ENCODE results near the gene ARHGAP25.

The ARHGAP25 gene

DNA sequence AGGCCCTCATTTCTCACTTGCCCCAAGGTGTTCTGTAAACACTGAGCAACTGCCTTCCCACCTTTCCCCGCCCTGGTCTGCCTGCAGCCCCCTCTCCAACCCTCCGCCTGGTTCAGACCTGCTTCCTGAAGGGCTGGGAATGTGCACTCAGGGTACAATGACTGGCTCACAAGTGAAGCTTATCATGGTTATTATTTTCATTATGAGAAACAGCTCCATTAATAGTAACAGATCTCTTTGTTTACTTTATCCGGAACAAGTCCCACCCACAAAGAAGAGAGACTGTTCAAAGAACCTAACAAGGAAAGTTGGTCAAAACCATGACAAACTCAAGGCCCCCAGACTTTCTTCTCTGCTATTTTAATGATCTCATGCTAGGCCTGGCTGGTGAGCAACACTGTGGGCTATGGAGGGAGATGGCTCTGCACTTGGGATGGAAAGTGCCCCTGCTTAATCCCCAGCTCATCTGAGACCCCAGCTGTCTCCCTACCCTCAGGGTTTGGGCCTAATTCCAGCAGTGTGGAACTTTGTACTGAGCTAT is 36.7 kb downstream of the ARHGAP25 start:
- no peaks in the 10 kb centered on the region for H3K36me3 ChIP-seq (ENCODE audit: insufficient read depth, low read length)
- H3K4me1 ChIP-seq (ENCODE audit: insufficient read depth, low read length): peaks cover 21% of the 10 kb centered on the region
- H3K9ac ChIP-seq (ENCODE audit: low read depth, low read length): no peak overlapping the region
- H3K9me3 ChIP-seq (ENCODE audit: control insufficient read depth, insufficient read depth, low read length): no peaks in the 10 kb centered on the region

DNA sequence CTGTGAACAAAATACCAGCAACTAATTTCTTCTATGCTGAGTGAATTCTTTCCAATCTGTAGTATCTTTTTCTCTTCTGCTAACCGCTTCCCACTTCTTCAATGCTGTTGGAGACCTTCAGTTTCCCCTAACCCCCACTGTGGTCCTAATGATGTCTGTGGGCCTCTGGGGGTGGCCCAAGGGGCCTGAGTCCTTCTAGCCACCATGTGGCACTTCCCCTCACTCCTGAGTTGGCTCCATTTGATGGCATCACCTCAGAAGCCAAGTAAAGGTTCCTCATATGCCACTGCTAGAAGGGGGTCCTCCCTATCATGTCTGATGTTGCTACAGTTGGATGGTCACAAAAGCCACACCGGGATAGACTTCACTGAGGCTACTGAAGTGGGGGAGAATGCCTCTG is 37.5 kb downstream of the ARHGAP25 start:
- Histone ChIP-seq H3K9ac (ENCODE audit: low read depth, low read length) (no peak overlapping the region), H3K9me3 (ENCODE audit: control insufficient read depth, insufficient read depth, low read length) (no peaks in the 10 kb centered on the region), H3K36me3 (ENCODE audit: insufficient read depth, low read length) (no peaks in the 10 kb centered on the region), H3K4me1 (ENCODE audit: insufficient read depth, low read length) (peaks cover 18% of the 10 kb centered on the region)

DNA sequence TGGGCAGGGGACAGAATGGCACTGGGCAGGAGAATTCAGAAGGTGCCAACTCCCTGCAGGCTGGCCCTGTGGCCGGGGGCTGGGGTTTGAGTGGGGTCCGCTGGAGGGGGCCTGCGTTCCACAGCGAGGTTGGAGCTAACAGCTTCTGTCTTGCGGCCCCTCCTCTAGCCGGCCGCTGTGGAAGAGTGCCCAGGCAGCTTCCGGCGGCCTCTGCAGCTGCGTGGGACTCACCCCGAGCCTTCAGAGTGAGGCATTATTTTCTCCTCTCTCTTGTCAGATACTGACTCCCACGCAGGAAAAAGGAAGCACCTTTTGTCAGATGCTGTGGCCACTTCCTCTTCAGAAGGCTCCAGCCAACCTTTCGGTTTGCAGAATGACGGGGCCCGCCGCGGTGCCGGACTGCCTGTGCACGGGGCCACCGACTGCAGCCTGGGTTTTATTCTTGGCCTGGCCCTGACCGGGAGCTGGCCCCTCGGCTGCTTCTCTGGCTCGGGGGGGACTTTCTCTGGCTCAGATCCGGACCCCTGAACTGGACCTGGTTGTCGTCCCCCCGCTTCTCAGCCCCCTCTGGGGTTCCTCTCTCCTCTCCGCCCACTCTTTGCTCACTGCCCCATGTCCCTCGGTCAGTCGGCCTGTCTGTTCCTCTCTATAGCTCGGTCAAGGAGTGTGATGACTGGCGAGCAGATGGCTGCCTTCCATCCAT is 40.1 kb downstream of the ARHGAP25 start:
- H3K36me3 ChIP-seq (ENCODE audit: insufficient read depth, low read length): no peaks in the 10 kb centered on the region
- H3K4me1 ChIP-seq (ENCODE audit: insufficient read depth, low read length): peaks cover 8% of the 10 kb centered on the region
- H3K9ac ChIP-seq (ENCODE audit: low read depth, low read length): no peak overlapping the region
- H3K9me3 ChIP-seq (ENCODE audit: control insufficient read depth, insufficient read depth, low read length): no peaks in the 10 kb centered on the region

DNA sequence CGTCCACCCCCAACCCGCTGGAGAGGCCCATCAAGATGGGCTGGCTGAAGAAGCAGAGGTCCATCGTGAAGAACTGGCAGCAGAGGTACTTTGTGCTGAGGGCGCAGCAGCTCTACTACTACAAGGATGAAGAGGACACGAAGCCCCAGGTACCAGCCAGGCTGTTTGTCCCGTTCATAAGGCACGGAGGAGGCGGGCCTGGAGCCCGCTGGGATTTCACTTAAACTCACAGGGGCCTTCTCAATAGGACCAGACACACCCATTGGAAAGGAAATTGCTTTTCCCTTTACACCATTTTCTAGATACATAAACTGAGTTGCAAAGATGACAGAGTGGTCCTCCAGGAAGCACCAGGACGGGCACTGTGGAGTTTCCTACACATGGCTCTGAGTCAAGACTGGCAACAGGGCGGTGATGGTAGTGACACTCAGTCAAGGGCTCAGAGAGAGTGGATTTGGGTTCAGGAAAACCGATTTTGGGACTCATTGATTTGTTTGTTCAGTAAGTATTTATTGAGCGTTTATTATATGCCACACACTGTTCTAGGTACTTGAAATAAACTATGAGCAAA is 40.7 kb downstream of the ARHGAP25 start:
- H3K36me3 ChIP-seq (ENCODE audit: insufficient read depth, low read length): no peaks in the 10 kb centered on the region
- H3K9ac ChIP-seq (ENCODE audit: low read depth, low read length): no peak overlapping the region
- no peaks in the 10 kb centered on the region for H3K9me3 ChIP-seq (ENCODE audit: control insufficient read depth, insufficient read depth, low read length)
- H3K4me1 ChIP-seq (ENCODE audit: insufficient read depth, low read length): peaks cover 2% of the 10 kb centered on the region

DNA sequence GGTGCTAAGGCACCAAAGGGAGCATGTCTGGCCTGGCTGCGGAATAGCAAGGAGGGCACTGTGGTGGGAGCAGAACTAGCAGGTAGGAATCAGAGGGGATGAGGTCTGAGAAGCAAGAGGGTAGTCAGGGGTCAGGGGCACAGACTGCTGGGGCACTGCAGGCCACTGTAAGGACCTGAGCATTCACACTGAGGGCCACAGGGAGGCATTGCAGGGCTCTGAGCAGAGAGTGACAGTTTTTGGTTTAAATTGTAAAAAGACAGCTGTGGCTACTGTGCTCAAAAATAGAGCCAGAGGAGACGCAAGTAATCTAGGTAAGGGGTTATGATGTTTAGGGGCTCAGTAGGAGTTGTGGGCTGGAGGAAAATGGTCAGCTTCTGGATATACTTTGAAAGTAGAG is 41.5 kb downstream of the ARHGAP25 start:
- Histone ChIP-seq H3K4me1 (ENCODE audit: insufficient read depth, low read length) (no peaks in the 10 kb centered on the region), H3K36me3 (ENCODE audit: insufficient read depth, low read length) (no peaks in the 10 kb centered on the region), H3K9ac (ENCODE audit: low read depth, low read length) (no peak overlapping the region), H3K9me3 (ENCODE audit: control insufficient read depth, insufficient read depth, low read length) (no peaks in the 10 kb centered on the region)

DNA sequence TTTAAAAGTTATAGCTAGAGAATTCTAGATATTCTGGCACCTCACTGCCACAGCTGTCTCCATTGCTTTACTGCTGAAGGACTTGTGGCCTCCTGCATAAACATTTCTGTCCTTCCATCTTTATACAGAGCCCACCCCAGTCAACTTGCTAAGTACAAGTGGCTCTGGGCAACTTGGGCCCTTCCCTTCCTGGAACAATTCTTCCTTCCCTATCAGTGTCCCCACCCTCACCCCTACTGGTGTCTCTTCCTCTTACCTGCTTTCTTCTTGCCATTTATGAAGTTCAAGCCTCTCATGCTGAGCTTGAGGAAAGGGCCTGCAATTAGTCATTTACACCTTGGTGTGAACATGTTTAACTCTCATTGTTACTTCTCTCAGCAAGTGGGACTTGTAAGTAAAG is 45.0 kb downstream of the ARHGAP25 start:
- Histone ChIP-seq H3K36me3 (ENCODE audit: insufficient read depth, low read length) (no peaks in the 10 kb centered on the region), H3K4me1 (ENCODE audit: insufficient read depth, low read length) (no peaks in the 10 kb centered on the region), H3K9ac (ENCODE audit: low read depth, low read length) (no peak overlapping the region), H3K9me3 (ENCODE audit: control insufficient read depth, insufficient read depth, low read length) (no peaks in the 10 kb centered on the region)

DNA sequence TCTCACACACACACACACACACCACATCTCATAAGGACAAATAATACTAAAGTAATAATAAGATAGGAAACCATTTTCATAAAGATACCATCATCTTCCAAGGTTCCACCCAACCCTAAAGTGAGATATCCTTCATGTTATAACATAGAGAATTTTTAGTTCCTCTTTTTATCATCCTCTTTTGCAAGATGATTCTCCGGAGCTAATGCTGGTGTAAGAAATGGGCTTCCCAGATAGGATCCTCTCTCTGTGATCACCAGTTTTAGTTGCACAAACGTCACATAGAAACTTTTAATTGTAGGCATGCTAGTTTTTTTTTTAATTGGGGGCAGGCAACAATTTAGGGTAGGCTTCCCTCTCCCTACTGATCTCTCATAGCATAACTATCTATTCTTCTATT is 49.6 kb downstream of the ARHGAP25 start:
- H3K4me1 ChIP-seq (ENCODE audit: insufficient read depth, low read length): no peaks in the 10 kb centered on the region

DNA sequence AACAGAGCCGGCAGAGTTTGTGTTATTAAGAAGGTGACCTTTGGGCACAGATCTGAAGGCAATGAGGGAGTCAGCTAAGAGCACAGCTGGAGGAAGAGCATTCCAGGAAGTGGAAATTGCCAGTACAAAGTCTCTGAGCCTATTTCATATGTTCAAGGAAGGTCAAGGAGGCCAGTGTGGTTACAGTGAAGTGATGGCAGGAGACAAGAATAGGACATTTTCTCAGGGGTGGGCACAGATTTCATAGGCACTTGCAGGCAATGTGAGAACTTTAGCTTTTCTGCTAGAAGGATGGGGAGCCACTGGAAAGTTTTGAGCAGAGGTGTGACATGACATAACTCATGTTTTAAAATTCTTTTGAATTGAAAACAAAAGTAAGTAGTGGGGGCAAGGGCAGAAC is 50.3 kb downstream of the ARHGAP25 start:
- H3K4me1 ChIP-seq (ENCODE audit: insufficient read depth, low read length): no peaks in the 10 kb centered on the region
- no peaks in the 10 kb centered on the region for H3K9me3 ChIP-seq (ENCODE audit: control insufficient read depth, insufficient read depth, low read length)
- H3K36me3 ChIP-seq (ENCODE audit: insufficient read depth, low read length): no peaks in the 10 kb centered on the region; the same call in 1 of the 2 replicates
- H3K9ac ChIP-seq (ENCODE audit: low read depth, low read length): no peak overlapping the region

More for the DNA sequence above, 49.6 kb downstream of the ARHGAP25 start:
- Histone ChIP-seq H3K36me3 (ENCODE audit: insufficient read depth, low read length) (no peaks in the 10 kb centered on the region; the same call in 1 of the 2 replicates), H3K9me3 (ENCODE audit: control insufficient read depth, insufficient read depth, low read length) (no peaks in the 10 kb centered on the region), H3K9ac (ENCODE audit: low read depth, low read length) (no peak overlapping the region)

DNA sequence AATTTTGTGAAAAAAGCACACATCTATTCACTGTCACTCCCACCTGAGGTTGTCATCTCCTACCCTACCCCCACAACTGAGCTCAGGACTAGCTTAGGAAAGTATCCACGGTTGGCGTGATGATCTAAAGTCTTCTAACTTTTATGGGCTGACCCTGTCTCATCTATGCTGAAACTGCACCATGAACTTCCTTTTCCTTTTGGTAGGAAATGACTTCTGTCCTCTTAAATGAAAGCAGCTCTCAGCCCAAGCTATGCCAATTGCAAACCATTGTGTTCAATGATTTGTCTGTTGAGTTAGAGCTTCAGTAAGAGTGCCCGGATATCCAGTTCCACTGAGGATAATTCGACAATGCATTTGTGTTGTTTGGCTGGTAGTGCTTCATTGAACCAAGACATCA is 52.7 kb downstream of the ARHGAP25 start:
- Histone ChIP-seq H3K4me1 (ENCODE audit: insufficient read depth, low read length) (no peaks in the 10 kb centered on the region), H3K9ac (ENCODE audit: low read depth, low read length) (no peak overlapping the region), H3K36me3 (ENCODE audit: insufficient read depth, low read length) (no peaks in the 10 kb centered on the region; the same call in 1 of the 2 replicates), H3K9me3 (ENCODE audit: control insufficient read depth, insufficient read depth, low read length) (no peaks in the 10 kb centered on the region)

DNA sequence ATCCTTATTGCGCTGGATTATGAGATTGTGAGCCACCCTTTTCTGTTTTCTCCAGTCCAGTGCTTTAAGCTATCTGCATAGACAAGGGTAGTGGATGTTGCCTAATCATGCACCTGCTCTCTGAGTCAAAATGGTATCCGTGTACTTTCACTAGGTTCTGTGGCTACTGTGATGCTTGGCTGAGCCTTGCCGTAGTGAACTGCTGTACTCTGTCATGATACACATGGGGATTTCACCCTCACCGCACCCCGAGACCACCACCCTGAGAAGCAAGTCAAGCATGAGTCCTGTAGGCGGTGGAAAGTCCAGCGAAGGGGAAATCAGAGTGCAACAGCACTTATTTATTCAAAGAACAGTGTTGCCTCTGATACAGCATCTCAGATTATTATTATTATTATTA is 55.0 kb downstream of the ARHGAP25 start:
- H3K4me1 ChIP-seq (ENCODE audit: insufficient read depth, low read length): no peaks in the 10 kb centered on the region
- no peak overlapping the region for H3K9ac ChIP-seq (ENCODE audit: low read depth, low read length)
- H3K9me3 ChIP-seq (ENCODE audit: control insufficient read depth, insufficient read depth, low read length): no peaks in the 10 kb centered on the region
- no peaks in the 10 kb centered on the region; the same call in 1 of the 2 replicates for H3K36me3 ChIP-seq (ENCODE audit: insufficient read depth, low read length)

DNA sequence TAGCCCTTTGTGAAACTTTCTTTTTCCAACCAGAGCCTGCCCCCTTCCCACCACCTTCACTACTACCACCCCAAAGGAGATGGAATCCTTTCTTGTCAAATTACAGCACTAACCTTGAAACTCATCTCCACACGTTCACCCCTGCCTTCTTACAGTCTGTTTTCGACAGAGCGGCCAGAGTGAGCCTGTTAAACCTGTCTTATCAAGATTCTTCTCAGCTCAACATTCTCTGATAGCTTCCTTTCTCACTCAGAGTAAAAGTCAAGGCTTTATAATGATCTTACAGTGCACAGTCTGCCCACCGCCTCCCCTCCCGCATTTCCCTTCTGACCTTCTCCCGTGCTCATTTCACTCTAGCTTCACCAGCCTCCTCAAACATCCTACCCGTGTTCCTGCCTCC is 56.0 kb downstream of the ARHGAP25 start:
- Histone ChIP-seq H3K9me3 (ENCODE audit: control insufficient read depth, insufficient read depth, low read length) (no peaks in the 10 kb centered on the region), H3K9ac (ENCODE audit: low read depth, low read length) (no peak overlapping the region), H3K36me3 (ENCODE audit: insufficient read depth, low read length) (no peaks in the 10 kb centered on the region; the same call in 1 of the 2 replicates), H3K4me1 (ENCODE audit: insufficient read depth, low read length) (no peaks in the 10 kb centered on the region)

DNA sequence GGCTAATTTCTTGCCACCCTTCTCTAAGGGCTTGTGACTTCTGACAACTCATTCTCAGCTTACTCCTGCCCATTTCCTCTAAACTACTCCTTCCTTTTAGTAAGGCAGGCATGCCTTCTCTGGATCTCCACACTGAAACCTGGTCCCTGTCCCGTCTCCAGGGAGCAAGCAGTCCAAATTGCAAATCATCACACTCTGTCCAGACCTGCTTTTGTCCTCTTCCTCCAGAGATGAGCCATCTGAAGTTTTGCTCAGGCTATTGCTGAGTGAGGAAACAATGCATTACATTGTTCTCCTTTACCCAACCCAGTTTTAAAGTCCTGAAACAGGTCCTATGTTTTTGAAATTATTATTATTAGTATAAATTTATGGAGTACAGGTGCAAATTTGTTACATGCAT is 57.3 kb downstream of the ARHGAP25 start:
- no peak overlapping the region for H3K9ac ChIP-seq (ENCODE audit: low read depth, low read length)
- no peaks in the 10 kb centered on the region for H3K36me3 ChIP-seq (ENCODE audit: insufficient read depth, low read length)
- H3K4me1 ChIP-seq (ENCODE audit: insufficient read depth, low read length): no peaks in the 10 kb centered on the region
- no peaks in the 10 kb centered on the region for H3K9me3 ChIP-seq (ENCODE audit: control insufficient read depth, insufficient read depth, low read length)

DNA sequence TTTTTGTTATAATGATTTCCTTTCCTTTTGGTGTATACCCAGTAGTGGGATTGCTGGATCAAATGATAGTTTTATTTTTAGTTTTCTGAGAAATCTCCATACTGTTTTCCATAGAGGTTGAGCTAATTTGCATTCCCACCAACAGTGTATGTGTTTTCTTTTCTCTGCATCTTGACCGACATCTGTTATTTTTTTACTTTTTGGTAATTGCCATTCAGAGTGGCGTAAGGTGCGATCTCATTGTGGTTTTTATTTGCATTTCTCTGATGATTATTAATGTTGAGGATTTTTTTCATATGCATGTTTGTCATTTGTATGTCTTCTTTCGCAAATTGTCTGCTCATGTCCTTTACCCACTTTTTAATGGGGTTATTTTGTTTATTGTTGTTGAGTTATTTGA is 58.1 kb downstream of the ARHGAP25 start:
- Histone ChIP-seq H3K9me3 (ENCODE audit: control insufficient read depth, insufficient read depth, low read length) (no peaks in the 10 kb centered on the region), H3K4me1 (ENCODE audit: insufficient read depth, low read length) (no peaks in the 10 kb centered on the region), H3K36me3 (ENCODE audit: insufficient read depth, low read length) (no peaks in the 10 kb centered on the region), H3K9ac (ENCODE audit: low read depth, low read length) (no peak overlapping the region)

DNA sequence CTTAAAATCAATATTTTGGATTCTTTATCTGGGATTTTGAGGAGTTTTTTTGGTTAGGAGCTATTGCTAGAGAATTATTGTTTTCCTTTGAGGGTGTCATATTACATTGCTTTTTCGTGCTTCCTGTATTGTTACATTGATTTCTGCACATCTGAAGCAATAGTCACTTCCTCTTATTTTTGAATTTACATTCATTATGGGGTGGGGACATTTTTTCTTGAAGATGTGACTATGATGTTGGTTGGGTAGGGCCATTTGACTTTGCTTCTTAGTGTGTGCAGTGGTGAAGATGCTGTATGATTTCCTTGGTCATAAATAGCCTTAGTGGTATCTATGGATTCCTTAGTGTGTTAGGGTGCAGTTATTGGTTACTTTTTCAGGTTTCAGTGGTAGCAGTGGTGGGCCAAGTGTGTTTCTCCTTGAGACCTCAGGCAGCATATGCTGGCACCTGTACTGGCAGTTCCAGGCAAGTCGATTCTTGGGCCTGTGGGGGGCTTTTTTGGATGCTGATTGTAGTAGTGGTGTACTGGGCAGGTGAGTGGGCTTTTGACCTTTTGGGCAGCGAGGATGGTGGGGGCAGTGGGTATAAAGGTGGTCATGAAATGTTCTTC is 61.8 kb downstream of the ARHGAP25 start:
- H3K4me1 ChIP-seq (ENCODE audit: insufficient read depth, low read length): no peaks in the 10 kb centered on the region; the same call in 1 of the 2 replicates
- no peaks in the 10 kb centered on the region for H3K9me3 ChIP-seq (ENCODE audit: control insufficient read depth, insufficient read depth, low read length)
- no peaks in the 10 kb centered on the region for H3K36me3 ChIP-seq (ENCODE audit: insufficient read depth, low read length)
- no peak overlapping the region for H3K9ac ChIP-seq (ENCODE audit: low read depth, low read length)

DNA sequence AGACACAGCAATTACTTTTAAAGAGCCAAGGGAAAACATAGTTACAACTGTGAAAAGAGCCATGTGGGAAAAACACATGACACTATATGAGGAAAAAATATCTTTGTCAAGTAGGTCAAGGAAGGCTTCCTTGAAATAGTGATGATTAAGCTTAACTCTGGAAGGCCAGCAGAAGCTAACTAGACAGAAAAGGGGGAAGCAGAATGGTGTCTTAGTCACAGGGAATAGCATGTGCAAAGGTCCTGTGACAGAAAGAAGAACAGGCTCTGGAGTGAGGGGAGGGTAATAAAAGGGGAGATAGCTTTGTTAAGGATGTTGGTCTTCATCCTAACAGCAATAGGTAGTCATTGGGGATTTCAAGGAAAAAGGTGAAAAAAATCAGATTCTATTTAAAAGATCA is 64.0 kb downstream of the ARHGAP25 start:
- Histone ChIP-seq H3K36me3 (ENCODE audit: insufficient read depth, low read length) (no peaks in the 10 kb centered on the region), H3K4me1 (ENCODE audit: insufficient read depth, low read length) (no peaks in the 10 kb centered on the region; the same call in 1 of the 2 replicates), H3K9me3 (ENCODE audit: control insufficient read depth, insufficient read depth, low read length) (no peaks in the 10 kb centered on the region), H3K9ac (ENCODE audit: low read depth, low read length) (no peak overlapping the region)

Data from ES-I3 (cell line).